Omental fat pad (tissue), 4 donors: ENCODE data around the gene PGF. TPM values are rescaled to one million over a fixed set of nuclear protein-coding genes. Genes with fewer than 3 reads are reported as not detected.

Experiments
- ATAC-seq: fragments of 150-250 bp; one replicate; pipeline ENCODE4 v1.9.1; 2016; ENCODE audit warnings: mild to moderate bottlenecking, moderate library complexity; ENCODE audit not compliant: low FRiP score
- DNase-seq: peaks from one replicate; pipeline ENCODE4 v3.0.0-alpha.2; 2019; ENCODE audit warnings: low spot score
- CTCF ChIP-seq, 3 donors: fragments of 450-650 bp; IDR thresholded peaks; one replicate each; pipeline ENCODE4 v1.5.1; 2016 to 2017; ENCODE audit warnings: antibody characterized with exemption in 3 of 3, mild to moderate bottlenecking in 3 of 3, moderate library complexity in 2 of 3
- total RNA-seq, 4 donors: library from RNA; depleted of rRNA; stranded (reverse); fragments of >200 nt; gene quantifications; one replicate each; pipeline ENCODE4 v1.1.0, GENCODE V29; 2016

Gene PGF
- total RNA-seq, 4 donors from 2014 or later, result 3.2 to 28.4 (median 7.1) TPM

- DNase-seq (no peak), ATAC-seq (no peak)
- no peak for TF ChIP-seq CTCF (IDR thresholded peaks at IDR 0.05)
Measured at GRCh38 chr14:74947353-74948227, 7.8 kb downstream of the PGF start.

- ATAC-seq (no peak), DNase-seq (no peak)
- no peak for TF ChIP-seq CTCF (IDR thresholded peaks at IDR 0.05)
Measured at GRCh38 chr14:74946659-74947281, 8.6 kb downstream of the PGF start.

- peak; percentile 59 for ATAC-seq
Measured at GRCh38 chr14:74945852-74946658, 9.3 kb downstream of the PGF start.

GRCh38 chr14:74945261-74945851 lies 10.0 kb downstream of the PGF start:
- no peak for ATAC-seq
- no peak for DNase-seq
- TF ChIP-seq CTCF (IDR thresholded peaks at IDR 0.05), result no peak

More at GRCh38 chr14:74945852-74946658, 9.3 kb downstream of the PGF start:
- peak in 2 of 3 donors; percentile 76 to 81 for TF ChIP-seq CTCF (IDR thresholded peaks at IDR 0.05)
- DNase-seq, result peak; percentile 67

- no peak for TF ChIP-seq CTCF (IDR thresholded peaks at IDR 0.05)
- DNase-seq (no peak), ATAC-seq (no peak)
Measured at GRCh38 chr14:74942608-74943007, 12.8 kb downstream of the PGF start.

- TF ChIP-seq CTCF (IDR thresholded peaks at IDR 0.05), result no peak
- ATAC-seq (no peak), DNase-seq (no peak)
Measured at GRCh38 chr14:74942181-74942580, 13.2 kb downstream of the PGF start.
